ENCODE results near the gene SMYD3.

The SMYD3 gene

GRCh38 chr1:246427611-246428010 is 79.5 kb downstream of the SMYD3 start:
- Histone ChIP-seq H3K4me1 (ENCODE audit: low read depth, poor library complexity, severe bottlenecking) (no peaks in the 10 kb centered on the region), H3K36me3 (ENCODE audit: insufficient read depth) (no peaks in the 10 kb centered on the region), H2AFZ (ENCODE audit: low read depth) (no peak overlapping the region), H3K4me3 (IDR thresholded peaks at IDR 0.05; ENCODE audit: insufficient read depth, low read depth, low read length) (no peak overlapping the region), H3K27ac (no peak overlapping the region), H3K27me3 (ENCODE audit: insufficient read depth, low read depth) (no peaks in the 10 kb centered on the region), H4K20me1 (ENCODE audit: insufficient read depth) (no peaks in the 10 kb centered on the region), H3K9ac (no peak overlapping the region), H3K4me2 (no peak overlapping the region), H3K79me2 (ENCODE audit: insufficient read depth, low read depth) (no peaks in the 10 kb centered on the region)
- no peak for TF ChIP-seq CTCF (conservative IDR thresholded peaks at IDR 0.05; ENCODE audit: low read depth, low read length)

GRCh38 chr1:246425895-246426294 is 81.2 kb downstream of the SMYD3 start:
- Histone ChIP-seq H4K20me1 (ENCODE audit: insufficient read depth) (no peaks in the 10 kb centered on the region), H2AFZ (ENCODE audit: low read depth) (no peak overlapping the region), H3K36me3 (ENCODE audit: insufficient read depth) (no peaks in the 10 kb centered on the region), H3K4me3 (IDR thresholded peaks at IDR 0.05; ENCODE audit: insufficient read depth, low read depth, low read length) (no peak overlapping the region), H3K27ac (no peak overlapping the region), H3K9ac (no peak overlapping the region), H3K79me2 (ENCODE audit: insufficient read depth, low read depth) (no peaks in the 10 kb centered on the region), H3K4me2 (no peak overlapping the region), H3K27me3 (ENCODE audit: insufficient read depth, low read depth) (no peaks in the 10 kb centered on the region), H3K4me1 (ENCODE audit: low read depth, poor library complexity, severe bottlenecking) (no peaks in the 10 kb centered on the region)
- TF ChIP-seq CTCF (conservative IDR thresholded peaks at IDR 0.05; ENCODE audit: low read depth, low read length): no peak

- H3K9ac ChIP-seq: no peak overlapping the region
- no peak overlapping the region for H3K27ac ChIP-seq
- TF ChIP-seq CTCF (conservative IDR thresholded peaks at IDR 0.05; ENCODE audit: low read depth, low read length): no peak
- no peak overlapping the region for H2AFZ ChIP-seq (ENCODE audit: low read depth)
- no peaks in the 10 kb centered on the region for H3K4me1 ChIP-seq (ENCODE audit: low read depth, poor library complexity, severe bottlenecking)
- no peak overlapping the region for H3K4me3 ChIP-seq (IDR thresholded peaks at IDR 0.05; ENCODE audit: insufficient read depth, low read depth, low read length)
- no peaks in the 10 kb centered on the region for H4K20me1 ChIP-seq (ENCODE audit: insufficient read depth)
- H3K27me3 ChIP-seq (ENCODE audit: insufficient read depth, low read depth): no peaks in the 10 kb centered on the region
- no peak overlapping the region for H3K4me2 ChIP-seq
- no peaks in the 10 kb centered on the region for H3K79me2 ChIP-seq (ENCODE audit: insufficient read depth, low read depth)
- H3K36me3 ChIP-seq (ENCODE audit: insufficient read depth): no peaks in the 10 kb centered on the region
These were observed 81.8 kb downstream of the SMYD3 start for GRCh38 chr1:246425139-246425794.

GRCh38 chr1:246420300-246420699 is 86.8 kb downstream of the SMYD3 start:
- no peak for TF ChIP-seq CTCF (conservative IDR thresholded peaks at IDR 0.05; ENCODE audit: low read depth, low read length)
- no peak overlapping the region for H2AFZ ChIP-seq (ENCODE audit: low read depth)
- no peak overlapping the region for H3K4me2 ChIP-seq
- H3K27me3 ChIP-seq (ENCODE audit: insufficient read depth, low read depth): no peaks in the 10 kb centered on the region
- H3K27ac ChIP-seq: no peak overlapping the region
- H4K20me1 ChIP-seq (ENCODE audit: insufficient read depth): no peaks in the 10 kb centered on the region
- H3K36me3 ChIP-seq (ENCODE audit: insufficient read depth): no peaks in the 10 kb centered on the region
- no peaks in the 10 kb centered on the region for H3K4me1 ChIP-seq (ENCODE audit: low read depth, poor library complexity, severe bottlenecking)
- no peak overlapping the region for H3K4me3 ChIP-seq (IDR thresholded peaks at IDR 0.05; ENCODE audit: insufficient read depth, low read depth, low read length)
- H3K9ac ChIP-seq: no peak overlapping the region
- H3K79me2 ChIP-seq (ENCODE audit: insufficient read depth, low read depth): no peaks in the 10 kb centered on the region
